ENCODE data around the gene BABAM2.

The BABAM2 gene

GRCh38 chr2:28338831-28339321 lies 448.3 kb downstream of the BABAM2 start:
- DNase-seq = no peak

GRCh38 chr2:28339516-28340175 lies 449.1 kb downstream of the BABAM2 start:
- DNase-seq = no peak

GRCh38 chr2:28340312-28341202 lies 450.0 kb downstream of the BABAM2 start:
- DNase-seq = no peak

- DNase-seq = no peak
Observed at GRCh38 chr2:28341208-28341891, 450.8 kb downstream of the BABAM2 start.

GRCh38 chr2:28342081-28342967 lies 451.8 kb downstream of the BABAM2 start:
- no peak for DNase-seq

GRCh38 chr2:28343184-28343942 lies 452.8 kb downstream of the BABAM2 start:
- DNase-seq = no peak

- no peak for DNase-seq
Observed at GRCh38 chr2:28343971-28344715, 453.6 kb downstream of the BABAM2 start.

GRCh38 chr2:28344756-28345373 lies 454.3 kb downstream of the BABAM2 start:
- DNase-seq = no peak

- DNase-seq = no peak
Observed at GRCh38 chr2:28345619-28346018, 455.1 kb downstream of the BABAM2 start.

GRCh38 chr2:28346587-28346986 lies 456.1 kb downstream of the BABAM2 start:
- DNase-seq = no peak

GRCh38 chr2:28347193-28347592 lies 456.7 kb downstream of the BABAM2 start:
- DNase-seq = no peak

- DNase-seq = no peak
Observed at GRCh38 chr2:28347596-28347995, 457.1 kb downstream of the BABAM2 start.

- DNase-seq = peak; percentile 51
Observed at GRCh38 chr2:28348149-28348567, 457.6 kb downstream of the BABAM2 start.

GRCh38 chr2:28348921-28349320 lies 458.4 kb downstream of the BABAM2 start:
- no peak for DNase-seq

- DNase-seq = no peak
Observed at GRCh38 chr2:28349546-28350165, 459.1 kb downstream of the BABAM2 start.

GRCh38 chr2:28350196-28350595 lies 459.7 kb downstream of the BABAM2 start:
- no peak for DNase-seq

- no peak for DNase-seq
Observed at GRCh38 chr2:28350791-28351285, 460.3 kb downstream of the BABAM2 start.

GRCh38 chr2:28351621-28352020 lies 461.1 kb downstream of the BABAM2 start:
- DNase-seq = no peak

- no peak for DNase-seq
Observed at GRCh38 chr2:28352104-28352503, 461.6 kb downstream of the BABAM2 start.
